Measurements from ENCODE around the gene XIAP.
"Not testable (repeated sequence)": the region's sequence is repeated elsewhere in the genome, so short reads cannot be mapped to it uniquely, and the experiment has no call there.

DNA sequence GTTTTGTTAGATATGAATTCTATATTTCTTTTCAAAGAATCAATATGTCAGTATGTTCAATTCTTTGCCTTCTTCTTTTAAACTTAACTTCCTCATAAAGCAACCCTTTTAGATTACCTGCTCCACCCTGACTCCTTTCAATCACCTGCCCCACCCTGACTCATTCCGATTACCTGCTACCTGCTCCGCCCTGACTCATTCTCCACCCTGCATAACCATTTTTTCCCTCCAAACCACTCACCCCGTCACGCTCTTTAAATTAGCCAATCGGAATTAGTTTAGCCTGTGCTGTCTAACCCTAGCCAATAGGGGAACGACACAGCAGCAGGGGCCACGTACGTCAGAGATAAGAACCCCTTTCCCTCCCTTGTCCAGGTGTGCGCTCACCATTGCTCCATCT is 9.9 kb upstream of the XIAP start:
- TF ChIP-seq, protein P1, sequence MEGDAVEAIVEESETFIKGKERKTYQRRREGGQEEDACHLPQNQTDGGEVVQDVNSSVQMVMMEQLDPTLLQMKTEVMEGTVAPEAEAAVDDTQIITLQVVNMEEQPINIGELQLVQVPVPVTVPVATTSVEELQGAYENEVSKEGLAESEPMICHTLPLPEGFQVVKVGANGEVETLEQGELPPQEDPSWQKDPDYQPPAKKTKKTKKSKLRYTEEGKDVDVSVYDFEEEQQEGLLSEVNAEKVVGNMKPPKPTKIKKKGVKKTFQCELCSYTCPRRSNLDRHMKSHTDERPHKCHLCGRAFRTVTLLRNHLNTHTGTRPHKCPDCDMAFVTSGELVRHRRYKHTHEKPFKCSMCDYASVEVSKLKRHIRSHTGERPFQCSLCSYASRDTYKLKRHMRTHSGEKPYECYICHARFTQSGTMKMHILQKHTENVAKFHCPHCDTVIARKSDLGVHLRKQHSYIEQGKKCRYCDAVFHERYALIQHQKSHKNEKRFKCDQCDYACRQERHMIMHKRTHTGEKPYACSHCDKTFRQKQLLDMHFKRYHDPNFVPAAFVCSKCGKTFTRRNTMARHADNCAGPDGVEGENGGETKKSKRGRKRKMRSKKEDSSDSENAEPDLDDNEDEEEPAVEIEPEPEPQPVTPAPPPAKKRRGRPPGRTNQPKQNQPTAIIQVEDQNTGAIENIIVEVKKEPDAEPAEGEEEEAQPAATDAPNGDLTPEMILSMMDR (conservative IDR thresholded peaks at IDR 0.05), result not testable (repeated sequence)
- TF ChIP-seq EZH2 (IDR thresholded peaks at IDR 0.05; ENCODE audit: low read depth), result not testable (repeated sequence)

Data from PC-9 (cell line).